ENCODE data around the gene DDX42.

DNA sequence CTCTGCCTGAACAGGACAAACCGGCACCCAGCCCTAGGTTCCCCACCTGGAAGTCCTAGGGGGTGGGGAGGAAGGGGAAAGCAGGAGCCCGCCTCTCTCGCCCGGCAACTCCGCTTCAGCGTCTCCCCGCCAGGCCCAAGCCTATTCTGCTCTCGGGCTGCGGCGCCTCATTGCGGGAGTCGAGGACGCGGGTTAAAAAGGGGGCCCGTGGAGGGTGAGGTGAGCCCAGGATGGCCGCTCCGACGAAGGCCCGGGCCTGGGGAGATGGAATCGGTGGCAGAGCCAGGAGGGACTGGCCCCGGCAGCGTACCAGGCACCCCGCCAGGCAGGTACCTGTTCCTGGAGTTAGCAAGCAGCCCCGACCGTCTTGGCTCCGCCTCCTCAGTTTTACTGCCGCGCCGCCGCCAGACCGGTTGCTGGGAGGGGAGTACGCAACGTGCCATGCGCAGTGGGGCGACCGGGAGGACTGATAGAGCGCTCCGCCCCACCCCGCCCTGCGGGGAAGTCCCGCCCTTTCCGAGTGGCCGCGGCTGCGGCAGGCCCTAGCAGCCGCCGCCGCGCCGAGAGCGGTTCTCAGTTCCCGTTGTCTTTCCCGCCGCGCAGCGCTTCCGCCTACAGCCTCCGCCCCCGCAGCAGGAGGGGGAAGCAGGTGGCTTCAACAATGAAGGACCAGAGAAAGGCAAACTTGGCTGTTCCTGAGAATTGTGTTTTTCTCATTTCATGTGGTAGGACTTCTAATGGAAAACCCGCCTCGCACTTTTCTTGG is 32.4 kb upstream of the DDX42 start, which contains the start of gene STRADA:
- TF ChIP-seq, protein P1, sequence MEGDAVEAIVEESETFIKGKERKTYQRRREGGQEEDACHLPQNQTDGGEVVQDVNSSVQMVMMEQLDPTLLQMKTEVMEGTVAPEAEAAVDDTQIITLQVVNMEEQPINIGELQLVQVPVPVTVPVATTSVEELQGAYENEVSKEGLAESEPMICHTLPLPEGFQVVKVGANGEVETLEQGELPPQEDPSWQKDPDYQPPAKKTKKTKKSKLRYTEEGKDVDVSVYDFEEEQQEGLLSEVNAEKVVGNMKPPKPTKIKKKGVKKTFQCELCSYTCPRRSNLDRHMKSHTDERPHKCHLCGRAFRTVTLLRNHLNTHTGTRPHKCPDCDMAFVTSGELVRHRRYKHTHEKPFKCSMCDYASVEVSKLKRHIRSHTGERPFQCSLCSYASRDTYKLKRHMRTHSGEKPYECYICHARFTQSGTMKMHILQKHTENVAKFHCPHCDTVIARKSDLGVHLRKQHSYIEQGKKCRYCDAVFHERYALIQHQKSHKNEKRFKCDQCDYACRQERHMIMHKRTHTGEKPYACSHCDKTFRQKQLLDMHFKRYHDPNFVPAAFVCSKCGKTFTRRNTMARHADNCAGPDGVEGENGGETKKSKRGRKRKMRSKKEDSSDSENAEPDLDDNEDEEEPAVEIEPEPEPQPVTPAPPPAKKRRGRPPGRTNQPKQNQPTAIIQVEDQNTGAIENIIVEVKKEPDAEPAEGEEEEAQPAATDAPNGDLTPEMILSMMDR (IDR thresholded peaks at IDR 0.05; ENCODE audit: low read depth, low read length, poor library complexity, severe bottlenecking): no peak
- no peak for TF ChIP-seq EZH2phosphoT487 (IDR thresholded peaks at IDR 0.05; ENCODE audit: borderline replicate concordance, low read length)

Measured in DOHH2 (cell line).